Spinal cord (tissue), 10 donors: ENCODE results near the gene FKBP1B. TPM values are rescaled to one million over a fixed set of nuclear protein-coding genes. Genes with fewer than 3 reads are reported as not detected.
"Not testable (repeated sequence)": the region's sequence is repeated elsewhere in the genome, so short reads cannot be mapped to it uniquely, and the experiment has no call there.

ENCODE experiments used
- DNase-seq, 6 donors: peaks; one replicate each; pipeline versions ENCODE4 v3.0.0 to v3.0.0-alpha.2; 2013 to 2015; ENCODE audit warnings: low spot score in 6 of 6, low read depth in 4 of 6
- H3K27ac ChIP-seq: one replicate; pipeline ENCODE4 v1.5.1; 2013; ENCODE audit warnings: low read depth, low read length, control low read depth
- H3K27me3 ChIP-seq: one replicate; pipeline ENCODE4 v1.6.1; 2013; ENCODE audit warnings: low read length; ENCODE audit not compliant: control insufficient read depth, insufficient read depth
- H3K36me3 ChIP-seq: one replicate; pipeline ENCODE4 v1.6.1; 2013; ENCODE audit warnings: low read length; ENCODE audit not compliant: control insufficient read depth, insufficient read depth
- H3K4me1 ChIP-seq: one replicate; pipeline ENCODE4 v1.6.1; 2013; ENCODE audit warnings: low read length; ENCODE audit not compliant: control insufficient read depth, insufficient read depth
- H3K4me3 ChIP-seq: one replicate; pipeline ENCODE4 v1.5.1; 2013; ENCODE audit warnings: low read depth, low read length, control low read depth
- H3K9me3 ChIP-seq: one replicate; pipeline ENCODE4 v1.6.1; 2013; ENCODE audit warnings: low read length; ENCODE audit not compliant: control insufficient read depth, insufficient read depth
- WGBS: methylation state at CpG from one replicate; pipeline ENCODE4 v1.1.5; 2013; ENCODE audit warnings: missing lambda C conversion rate; ENCODE audit not compliant: insufficient coverage; 5-methylcytosine and 5-hydroxymethylcytosine counted together
- polyA plus RNA-seq, 2 donors: library from polyadenylated mRNA; unstranded; fragments of 120-200 nt; gene quantifications; one replicate each; pipeline ENCODE4 v1.2.1, GENCODE V29; 2013; ENCODE audit not compliant: insufficient read length in 2 of 2
- total RNA-seq, 2 donors: library from RNA; depleted of rRNA in 1 of 2; stranded (reverse); fragments of 120-200 nt in 1 of 2; fragments of >200 nt in 1 of 2; gene quantifications; one replicate each; pipeline versions ENCODE4 v1.2.3 to v1.2.4, GENCODE V29; 2013 to 2014
- donor health status: healthy.

Gene FKBP1B
- total and polyA plus RNA-seq, 4 donors, result 35.9 to 105 (median 86.2) TPM

DNA sequence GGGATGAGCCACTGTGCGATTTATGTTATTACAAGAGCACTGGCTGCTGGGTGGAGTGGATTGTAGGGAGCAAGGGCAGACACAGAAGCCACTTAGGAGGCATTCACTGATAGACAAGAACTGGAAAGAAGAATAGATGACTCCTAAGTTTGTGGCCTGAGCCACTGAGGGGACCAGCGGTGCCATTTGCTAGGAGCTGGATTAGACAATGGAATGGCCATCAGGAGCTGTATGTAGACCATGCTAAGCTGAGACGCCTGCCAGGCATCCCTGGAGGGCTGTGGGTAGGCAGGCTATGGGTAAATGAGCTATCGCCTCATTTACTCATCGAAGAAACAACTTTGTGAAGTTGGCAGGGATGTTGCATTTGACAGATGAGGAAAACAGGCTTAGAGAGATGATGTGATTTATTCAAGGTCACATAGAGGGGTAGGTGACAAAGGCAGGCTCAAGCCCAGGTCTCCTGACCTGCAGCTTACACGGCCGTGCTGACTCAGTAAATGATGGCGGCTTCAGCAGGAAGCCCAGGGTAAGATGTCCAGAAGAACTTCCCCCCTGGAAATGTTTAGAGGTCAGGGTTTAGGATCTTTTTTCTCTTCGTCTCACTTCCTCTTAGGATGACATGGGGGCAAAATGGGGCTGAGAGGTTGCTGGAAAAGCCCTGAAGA is 36.9 kb upstream of the FKBP1B start:
- Histone ChIP-seq H3K27ac (no peak overlapping the region), H3K27me3 (peaks cover 11% of the 10 kb centered on the region), H3K4me1 (peaks cover 20% of the 10 kb centered on the region), H3K9me3 (no peaks in the 10 kb centered on the region), H3K4me3 (no peak overlapping the region), H3K36me3 (peaks cover 10% of the 10 kb centered on the region)
- WGBS, result 77% methylated on average over 6 of the region's 9 CpGs
- DNase-seq, result no peak

DNA sequence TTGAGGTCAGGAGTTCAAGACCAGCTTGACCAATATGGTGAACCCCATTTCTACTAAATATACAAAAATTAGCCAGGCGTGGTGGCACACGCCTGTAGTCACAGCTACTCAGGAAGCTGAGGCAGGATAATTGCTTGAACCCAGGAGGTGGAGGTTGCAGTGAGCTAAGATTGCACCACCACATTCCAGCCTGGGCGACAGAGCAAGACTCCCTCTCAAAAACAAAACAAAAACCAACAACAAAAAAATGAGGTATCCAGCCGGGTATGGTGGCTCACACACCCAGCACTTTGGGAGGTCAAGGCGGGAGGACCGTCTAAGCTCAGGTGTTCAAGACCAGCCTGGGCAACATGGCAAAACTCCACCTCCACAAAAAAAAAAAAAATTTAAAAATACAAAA is 34.6 kb upstream of the FKBP1B start:
- H3K9me3 ChIP-seq, H3K4me1 ChIP-seq, H3K4me3 ChIP-seq, H3K27ac ChIP-seq, DNase-seq, H3K27me3 ChIP-seq: not testable (repeated sequence)
- WGBS, result no CpG with 5 or more reads among the region's 6 CpGs
- peaks cover 10% of the 10 kb centered on the region for H3K36me3 ChIP-seq

DNA sequence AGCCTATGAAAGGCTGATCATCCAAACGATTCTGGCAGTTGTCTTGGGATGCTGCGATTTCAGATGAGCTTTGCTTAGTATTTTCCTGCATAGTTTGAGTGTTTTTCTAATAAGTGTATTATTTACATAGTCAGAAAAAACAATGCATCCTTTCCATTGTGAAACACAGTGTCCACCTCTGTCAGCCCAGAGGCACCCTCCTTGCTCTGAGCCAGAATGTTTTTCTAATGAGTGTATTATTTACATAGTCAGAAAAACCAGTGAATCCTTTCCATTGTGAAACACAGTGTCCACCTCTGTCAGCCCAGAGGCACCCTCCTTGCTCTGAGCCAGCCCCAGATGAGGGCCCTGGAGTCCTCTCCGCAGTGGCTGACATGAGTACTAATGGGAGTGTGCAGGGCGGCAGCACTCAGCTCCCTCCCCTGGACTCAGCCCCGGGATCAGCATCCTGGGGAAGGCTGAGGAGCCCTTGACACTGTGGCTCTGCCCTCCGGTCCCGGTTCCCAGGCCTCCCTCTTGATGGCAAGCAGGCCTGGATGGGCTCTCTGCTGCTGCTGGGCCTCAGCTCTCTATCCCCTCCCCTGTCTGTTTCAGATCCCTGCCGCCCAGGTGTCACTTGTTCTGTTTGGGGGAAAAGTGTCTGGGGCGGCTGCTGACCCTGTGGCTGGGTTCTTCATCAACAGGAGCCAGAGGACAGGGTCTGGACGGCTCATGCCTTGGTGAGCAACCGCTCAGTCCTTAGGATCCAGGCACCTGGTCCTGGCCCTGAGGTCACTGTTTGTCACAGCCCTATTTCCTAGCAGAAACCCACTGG is 33.8 kb upstream of the FKBP1B start:
- Histone ChIP-seq H3K27ac (no peak overlapping the region), H3K4me1 (peaks cover 2% of the 10 kb centered on the region), H3K4me3 (no peak overlapping the region), H3K9me3 (no peaks in the 10 kb centered on the region), H3K27me3 (peaks cover under 1% of the 10 kb centered on the region), H3K36me3 (peaks cover 10% of the 10 kb centered on the region)
- WGBS, result 66% methylated on average over 9 of the region's 11 CpGs
- no peak for DNase-seq

DNA sequence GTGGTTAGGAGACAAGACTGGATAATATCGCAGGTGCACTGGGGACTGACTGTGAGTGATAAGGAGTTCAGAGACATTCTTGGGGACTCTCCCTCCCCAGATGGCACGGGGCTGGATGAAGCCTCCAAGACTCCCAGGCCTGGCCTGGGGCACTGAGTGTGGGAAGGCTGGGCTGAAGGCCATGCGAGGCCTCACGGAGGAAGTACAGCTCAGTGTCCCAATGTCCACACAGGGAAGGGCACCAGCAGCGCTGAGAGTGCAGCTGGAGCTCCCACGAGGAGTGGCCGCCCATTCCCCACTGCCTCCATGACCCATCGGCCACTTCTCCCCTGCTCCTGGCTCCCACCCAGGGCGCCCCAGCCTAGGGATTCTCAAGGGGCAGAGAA is 33.2 kb upstream of the FKBP1B start:
- Histone ChIP-seq H3K9me3 (no peaks in the 10 kb centered on the region), H3K4me3 (no peak overlapping the region), H3K36me3 (peaks cover 12% of the 10 kb centered on the region), H3K27ac (no peak overlapping the region), H3K27me3 (no peaks in the 10 kb centered on the region), H3K4me1 (no peaks in the 10 kb centered on the region)
- DNase-seq, result no peak
- 83% methylated on average over 5 of the region's 9 CpGs for WGBS

GRCh38 chr2:24016853-24017703 is 32.5 kb upstream of the FKBP1B start:
- DNase-seq, result no peak

DNA sequence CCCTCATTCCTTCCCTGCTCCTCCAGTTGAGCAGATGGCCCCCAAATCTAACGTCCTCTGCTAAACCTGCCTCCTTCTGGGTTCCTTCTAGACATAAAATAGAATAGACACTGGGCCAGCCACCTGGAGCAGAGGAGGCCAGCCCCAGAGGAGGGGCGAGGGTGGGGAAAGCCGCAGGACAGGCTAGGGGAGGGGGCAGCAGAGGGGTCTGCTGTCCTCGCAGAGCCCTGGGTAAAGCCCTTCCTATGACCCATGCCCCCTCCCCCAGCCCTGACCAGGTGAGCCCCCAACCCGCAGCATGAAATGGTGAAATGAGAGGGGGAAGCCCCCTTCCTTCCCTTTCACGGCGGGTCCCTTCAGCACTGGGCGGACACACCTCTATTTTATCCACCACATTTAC is 31.8 kb upstream of the FKBP1B start:
- H3K27ac ChIP-seq, result no peak overlapping the region
- H3K4me3 ChIP-seq, result no peak overlapping the region
- DNase-seq, result no peak
- no peaks in the 10 kb centered on the region for H3K9me3 ChIP-seq
- no peaks in the 10 kb centered on the region for H3K27me3 ChIP-seq
- 33% methylated on average over 1 of the region's 8 CpGs for WGBS
- no peaks in the 10 kb centered on the region for H3K4me1 ChIP-seq
- peaks cover 24% of the 10 kb centered on the region for H3K36me3 ChIP-seq

More at GRCh38 chr2:24016853-24017703, 32.5 kb upstream of the FKBP1B start:
- H3K27me3 ChIP-seq, result no peaks in the 10 kb centered on the region
- no peak overlapping the region for H3K27ac ChIP-seq
- no peaks in the 10 kb centered on the region for H3K4me1 ChIP-seq
- peaks cover 19% of the 10 kb centered on the region for H3K36me3 ChIP-seq
- no peaks in the 10 kb centered on the region for H3K9me3 ChIP-seq
- 90% methylated on average over 35 of the region's 35 CpGs for WGBS
- no peak overlapping the region for H3K4me3 ChIP-seq

DNA sequence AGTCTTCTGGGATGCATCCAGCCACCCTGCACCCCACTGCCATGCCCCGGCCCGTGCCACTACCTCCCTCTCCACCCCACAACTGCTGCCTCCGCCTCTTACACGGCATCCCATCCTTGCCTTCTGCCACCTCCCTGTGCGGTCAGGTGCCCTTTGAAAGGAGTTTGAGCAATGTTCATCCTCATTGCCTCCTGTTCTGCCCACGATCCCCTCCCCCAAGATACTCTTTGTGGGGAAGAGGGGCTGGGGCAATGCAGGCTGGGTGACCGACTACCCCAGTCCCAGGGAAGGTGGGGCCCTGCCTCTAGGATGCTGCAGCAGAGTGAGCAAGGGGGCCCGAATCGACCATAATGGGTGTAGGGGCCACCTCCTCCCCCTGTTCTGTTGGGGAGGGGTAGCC is 31.3 kb upstream of the FKBP1B start:
- H3K4me1 ChIP-seq, result no peaks in the 10 kb centered on the region
- DNase-seq, result no peak
- H3K27me3 ChIP-seq, result no peaks in the 10 kb centered on the region
- H3K36me3 ChIP-seq, result peaks cover 29% of the 10 kb centered on the region
- no peak overlapping the region for H3K27ac ChIP-seq
- H3K9me3 ChIP-seq, result no peaks in the 10 kb centered on the region
- no peak overlapping the region for H3K4me3 ChIP-seq
- WGBS, result 75% methylated on average over 5 of the region's 9 CpGs

- H3K27ac ChIP-seq, result no peak overlapping the region
- no peaks in the 10 kb centered on the region for H3K9me3 ChIP-seq
- H3K4me3 ChIP-seq, result no peak overlapping the region
- H3K4me1 ChIP-seq, result no peaks in the 10 kb centered on the region
- WGBS, result 90% methylated on average over 2 of the region's 5 CpGs
- H3K36me3 ChIP-seq, result peaks cover 42% of the 10 kb centered on the region
- no peak for DNase-seq
- no peaks in the 10 kb centered on the region for H3K27me3 ChIP-seq
Measured at GRCh38 chr2:24019729-24020128, 29.8 kb upstream of the FKBP1B start.

DNA sequence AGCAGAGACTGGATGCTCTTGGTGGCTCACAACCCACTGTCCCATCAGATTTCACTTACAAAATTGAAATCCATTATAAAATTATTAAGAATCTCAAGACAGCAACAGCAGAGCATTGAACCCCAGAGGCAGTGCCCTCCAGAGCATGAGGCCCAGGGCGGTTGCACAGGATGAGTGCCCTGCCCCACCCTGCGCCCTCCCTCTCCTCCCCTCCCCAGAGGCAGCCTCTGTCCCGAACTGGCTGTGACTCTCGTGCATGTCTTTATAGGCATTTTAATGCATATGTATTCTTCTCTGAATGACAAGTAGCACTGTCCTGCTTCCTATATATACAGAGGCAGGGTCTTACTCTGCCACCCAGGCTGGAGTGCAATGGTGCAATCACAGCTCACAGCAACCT is 29.3 kb upstream of the FKBP1B start:
- Histone ChIP-seq H3K36me3 (peaks cover 48% of the 10 kb centered on the region), H3K9me3 (no peaks in the 10 kb centered on the region), H3K4me3 (no peak overlapping the region), H3K27ac (no peak overlapping the region), H3K27me3 (no peaks in the 10 kb centered on the region), H3K4me1 (no peaks in the 10 kb centered on the region)
- WGBS, result no CpG with 5 or more reads among the region's 4 CpGs
- DNase-seq, result no peak
